Loucy (cell line): ENCODE data around the gene TAGLN2.

Experiments used
- H2AFZ ChIP-seq: fragments of 200-600 bp; sonication (generic); 2 replicates; pipeline ENCODE4 v1.6.0; 2016; ENCODE audit warnings: antibody characterized with exemption, mild to moderate bottlenecking, low read length, moderate library complexity
- H3F3A ChIP-seq: fragments of 200-600 bp; 2 replicates; pipeline ENCODE4 v1.6.0; 2016; ENCODE audit warnings: antibody characterized with exemption, low read depth, mild to moderate bottlenecking
- H3K27me3 ChIP-seq: fragments of 200-600 bp; sonication (generic); 2 replicates; pipeline ENCODE4 v1.6.1; 2014; ENCODE audit warnings: low read length, mild to moderate bottlenecking; ENCODE audit not compliant: insufficient read depth, poor library complexity, severe bottlenecking
- H3K36me3 ChIP-seq: fragments of 200-600 bp; sonication (generic); 2 replicates; pipeline ENCODE4 v1.6.1; 2016; ENCODE audit warnings: low read length; ENCODE audit not compliant: insufficient read depth
- H3K4me1 ChIP-seq: fragments of 200-600 bp; sonication (generic); 2 replicates; pipeline ENCODE4 v1.5.1; 2014; ENCODE audit warnings: low read length, mild to moderate bottlenecking; ENCODE audit not compliant: insufficient read depth, poor library complexity, severe bottlenecking
- H3K4me2 ChIP-seq: fragments of 200-600 bp; sonication (generic); 2 replicates; pipeline ENCODE4 v1.6.0; 2014; ENCODE audit warnings: antibody characterized with exemption, low read length, low read depth, mild to moderate bottlenecking; ENCODE audit not compliant: poor library complexity, severe bottlenecking
- H3K4me3 ChIP-seq: fragments of 200-600 bp; sonication (generic); 2 replicates; pipeline ENCODE4 v1.5.1; 2014; ENCODE audit warnings: low read length, mild to moderate bottlenecking, mixed read lengths; ENCODE audit not compliant: poor library complexity, severe bottlenecking
- H3K79me2 ChIP-seq: fragments of 200-600 bp; sonication (generic); 2 replicates; pipeline ENCODE4 v1.6.1; 2014; ENCODE audit warnings: low read length; ENCODE audit not compliant: insufficient read depth
- H3K9ac ChIP-seq: fragments of 200-600 bp; sonication (generic); 2 replicates; pipeline ENCODE4 v1.6.0; 2014; ENCODE audit warnings: mild to moderate bottlenecking, low read depth, low read length, moderate library complexity; ENCODE audit not compliant: poor library complexity, severe bottlenecking
- H3K9me2 ChIP-seq: fragments of 200-600 bp; sonication (generic); replicated peaks from 2 replicates; pipeline ENCODE4 v1.6.1; 2016; ENCODE audit warnings: low read depth, low read length, mixed read lengths
- H3K9me3 ChIP-seq: fragments of 200-600 bp; sonication (generic); 2 replicates; pipeline ENCODE4 v1.6.1; 2014; ENCODE audit warnings: mild to moderate bottlenecking, antibody characterized with exemption, low read length, low read depth; ENCODE audit not compliant: insufficient read depth
- H4K20me1 ChIP-seq: fragments of 200-600 bp; sonication (generic); 2 replicates; pipeline ENCODE4 v1.6.0; 2014; ENCODE audit warnings: antibody characterized with exemption, low read length, mild to moderate bottlenecking; ENCODE audit not compliant: insufficient read depth, poor library complexity, severe bottlenecking
- CTCF ChIP-seq: fragments of 200-600 bp; sonication (generic); conservative IDR thresholded peaks from 2 replicates; pipeline ENCODE4 v1.5.1; 2014; ENCODE audit warnings: mild to moderate bottlenecking, antibody characterized with exemption, low read length
- EZH2phosphoT487 ChIP-seq: fragments of 200-600 bp; IDR thresholded peaks from 2 replicates; pipeline ENCODE4 v1.6.1; 2018; ENCODE audit warnings: antibody characterized with exemption, mild to moderate bottlenecking, moderate library complexity, borderline replicate concordance

Gene TAGLN2

GRCh38 chr1:159889202-159889601 is 36.1 kb downstream of the TAGLN2 start:
- Histone ChIP-seq H3K27me3 (no peaks in the 10 kb centered on the region), H3K9me2 (no peaks in the 10 kb centered on the region), H3K4me3 (peak overlapping the region; percentile 67), H3K36me3 (no peaks in the 10 kb centered on the region), H3K9me3 (no peaks in the 10 kb centered on the region), H4K20me1 (no peaks in the 10 kb centered on the region), H3K79me2 (peaks cover 3% of the 10 kb centered on the region; the same call in 1 of the 2 replicates), H2AFZ (no peak overlapping the region), H3K9ac (peak overlapping the region; percentile 65), H3K4me1 (peaks cover 38% of the 10 kb centered on the region), H3F3A (no peaks in the 10 kb centered on the region), H3K4me2 (peak overlapping the region; percentile 77)
- no peak for TF ChIP-seq EZH2phosphoT487
- no peak for TF ChIP-seq CTCF

- Histone ChIP-seq H3K4me2 (no peak overlapping the region), H3K79me2 (no peaks in the 10 kb centered on the region), H3K9me2 (no peaks in the 10 kb centered on the region), H3K9ac (no peak overlapping the region), H3K36me3 (no peaks in the 10 kb centered on the region), H3K27me3 (no peaks in the 10 kb centered on the region), H4K20me1 (no peaks in the 10 kb centered on the region), H3F3A (no peaks in the 10 kb centered on the region; the same call in 1 of the 2 replicates), H3K4me3 (no peak overlapping the region), H3K4me1 (peaks cover 29% of the 10 kb centered on the region), H2AFZ (no peak overlapping the region), H3K9me3 (no peaks in the 10 kb centered on the region)
- TF ChIP-seq CTCF (no peak), EZH2phosphoT487 (no peak)
Measured at GRCh38 chr1:159884296-159884695, 41.0 kb downstream of the TAGLN2 start.

GRCh38 chr1:159883134-159883533 is 42.2 kb downstream of the TAGLN2 start:
- H3K9ac ChIP-seq = no peak overlapping the region
- TF ChIP-seq EZH2phosphoT487 = no peak
- TF ChIP-seq CTCF = no peak
- no peaks in the 10 kb centered on the region; the same call in 1 of the 2 replicates for H3F3A ChIP-seq
- H3K79me2 ChIP-seq = no peaks in the 10 kb centered on the region
- H3K9me2 ChIP-seq = no peaks in the 10 kb centered on the region
- no peaks in the 10 kb centered on the region for H4K20me1 ChIP-seq
- H3K4me1 ChIP-seq = peaks cover 18% of the 10 kb centered on the region
- no peaks in the 10 kb centered on the region for H3K27me3 ChIP-seq
- no peak overlapping the region for H3K4me2 ChIP-seq
- H3K9me3 ChIP-seq = no peaks in the 10 kb centered on the region
- H3K4me3 ChIP-seq = no peak overlapping the region
- H3K36me3 ChIP-seq = no peaks in the 10 kb centered on the region
- no peak overlapping the region for H2AFZ ChIP-seq
